GM12865 (cell line): Measurements from ENCODE around the gene IRAK4.
"Not testable (repeated sequence)": the region's sequence is repeated elsewhere in the genome, so short reads cannot be mapped to it uniquely, and the experiment has no call there.

Source experiments
- DNase-seq: peaks from one replicate; pipeline ENCODE4 v3.0.0; 2010; ENCODE audit warnings: low read depth
- H3K4me3 ChIP-seq: 2 replicates; pipeline ENCODE4 v1.5.1; 2011; ENCODE audit warnings: mild to moderate bottlenecking, low read depth, low read length, control low read depth
- CTCF ChIP-seq: IDR thresholded peaks from 2 replicates; pipeline ENCODE4 v1.5.1; 2011; ENCODE audit warnings: low read length, control low read depth, low read depth, inconsistent platforms; ENCODE audit not compliant: insufficient read depth; ENCODE audit errors: missing control alignments

Gene IRAK4

GRCh38 chr12:43749016-43749415 is 9.7 kb upstream of the IRAK4 start:
- no peak for TF ChIP-seq CTCF
- no peak overlapping the region for H3K4me3 ChIP-seq
- DNase-seq: no peak

- H3K4me3 ChIP-seq: no peak overlapping the region
- DNase-seq: no peak
- no peak for TF ChIP-seq CTCF
Measured at GRCh38 chr12:43750814-43751213, 7.9 kb upstream of the IRAK4 start.

- not testable (repeated sequence) for DNase-seq
Measured at GRCh38 chr12:43751360-43751759, 7.4 kb upstream of the IRAK4 start.

GRCh38 chr12:43754015-43754414 is 4.7 kb upstream of the IRAK4 start:
- TF ChIP-seq CTCF: no peak
- no peak for DNase-seq
- H3K4me3 ChIP-seq: no peak overlapping the region

More at GRCh38 chr12:43751360-43751759, 7.4 kb upstream of the IRAK4 start:
- H3K4me3 ChIP-seq: not testable (repeated sequence)

GRCh38 chr12:43758247-43758727 is 464 bp upstream of the IRAK4 start:
- peak overlapping the region; percentile 65 for H3K4me3 ChIP-seq
- no peak for DNase-seq
- no peak for TF ChIP-seq CTCF

GRCh38 chr12:43760396-43760795 is 1.6 kb downstream of the IRAK4 start:
- no peak for DNase-seq
- peak overlapping the region; percentile 68 for H3K4me3 ChIP-seq
- no peak for TF ChIP-seq CTCF

GRCh38 chr12:43761500-43761899 is 2.7 kb downstream of the IRAK4 start:
- no peak for DNase-seq
- no peak overlapping the region for H3K4me3 ChIP-seq
- TF ChIP-seq CTCF: no peak
